CD8-positive, alpha-beta memory T cell (primary cell): Measurements from ENCODE around the gene ODR4. TPM values are rescaled to one million over a fixed set of nuclear protein-coding genes. Genes with fewer than 3 reads are reported as not detected.
A peak's percentile ranks its signal among the peaks of the same experiment; 100 is the strongest.
"Not testable (repeated sequence)": the region's sequence is repeated elsewhere in the genome, so short reads cannot be mapped to it uniquely, and the experiment has no call there.

Source experiments
- CTCF ChIA-PET: fragments of 350-600 bp; sonication (Branson Sonifier 250); formaldehyde crosslinking; loops from one replicate; lab custom pipeline; 2021; ENCODE audit warnings: antibody characterized with exemption; lab: Charles Lee
- POLR2A ChIA-PET: fragments of 350-600 bp; sonication (Branson Sonifier 250); formaldehyde crosslinking; loops from one replicate; lab custom pipeline; 2021; ENCODE audit warnings: antibody characterized with exemption; lab: Charles Lee
- DNase-seq, 5 donors: peaks; one replicate each; pipeline versions ENCODE4 v3.0.0 to v3.0.0-alpha.2; 2020 to 2022; ENCODE audit warnings: mixed read lengths in 1 of 5
- H3K27ac ChIP-seq: one replicate; pipeline ENCODE4 v1.7.0; 2013; ENCODE audit warnings: low read depth, mild to moderate bottlenecking, low read length, moderate library complexity
- H3K27me3 ChIP-seq: 2 replicates; pipeline ENCODE4 v1.7.0; 2013; ENCODE audit warnings: low read length, mild to moderate bottlenecking; ENCODE audit not compliant: insufficient read depth, poor library complexity, severe bottlenecking
- H3K36me3 ChIP-seq: 2 replicates; pipeline ENCODE4 v1.7.0; 2013; ENCODE audit warnings: mild to moderate bottlenecking, low read length, moderate library complexity; ENCODE audit not compliant: insufficient read depth
- H3K4me1 ChIP-seq: 2 replicates; pipeline ENCODE4 v1.7.0; 2013; ENCODE audit warnings: mild to moderate bottlenecking, low read length, moderate library complexity; ENCODE audit not compliant: insufficient read depth
- H3K4me3 ChIP-seq: 2 replicates; pipeline ENCODE4 v1.7.0; 2013; ENCODE audit warnings: mild to moderate bottlenecking, low read length
- H3K9me3 ChIP-seq: 2 replicates; pipeline ENCODE4 v1.7.0; 2013; ENCODE audit warnings: mild to moderate bottlenecking, low read length
- H3K27ac Mint-ChIP-seq, 8 donors: one replicate each; pipeline ENCODE4 v1.8.0; 2020 to 2021; ENCODE audit warnings: mixed read lengths in 8 of 8, mild to moderate bottlenecking in 6 of 8, inconsistent platforms in 3 of 8, moderate library complexity in 3 of 8
- H3K27me3 Mint-ChIP-seq, 2 donors: one replicate each; pipeline ENCODE4 v1.8.0; 2020 to 2021; ENCODE audit warnings: mixed read lengths in 2 of 2, mild to moderate bottlenecking in 1 of 2, moderate library complexity in 1 of 2
- H3K36me3 Mint-ChIP-seq, 3 donors: one replicate each; pipeline ENCODE4 v1.8.0; 2020 to 2021; ENCODE audit warnings: mixed read lengths in 3 of 3, inconsistent platforms in 1 of 3, mild to moderate bottlenecking in 1 of 3
- H3K4me1 Mint-ChIP-seq, 3 donors: one replicate each; pipeline ENCODE4 v1.8.0; 2020 to 2021; ENCODE audit warnings: mixed read lengths in 3 of 3, inconsistent platforms in 1 of 3, mild to moderate bottlenecking in 1 of 3
- H3K4me3 Mint-ChIP-seq, 7 donors: one replicate each; pipeline ENCODE4 v1.8.0; 2020 to 2021; ENCODE audit warnings: mixed read lengths in 7 of 7, mild to moderate bottlenecking in 6 of 7, moderate library complexity in 4 of 7, inconsistent platforms in 2 of 7
- H3K9me3 Mint-ChIP-seq, 5 donors: one replicate each; pipeline ENCODE4 v1.8.0; 2020 to 2022; ENCODE audit warnings: mixed read lengths in 5 of 5, mild to moderate bottlenecking in 3 of 5, moderate library complexity in 2 of 5, inconsistent platforms in 1 of 5
- polyA plus RNA-seq: library from polyadenylated mRNA; unstranded; fragments of 300-500 nt; fragmentation: Illumina TruSeq; gene quantifications from one replicate; pipeline ENCODE4 v1.2.3, GENCODE V29; 2021
- total RNA-seq, 2 experiments: library from RNA; stranded (reverse); gene quantifications; one replicate each; pipeline ENCODE4 v1.2.3, GENCODE V29; 2021

The ODR4 gene
- total RNA-seq (10 to 100 TPM; 16.0 to 16.3 TPM), polyA plus RNA-seq (9.9 TPM)

DNA sequence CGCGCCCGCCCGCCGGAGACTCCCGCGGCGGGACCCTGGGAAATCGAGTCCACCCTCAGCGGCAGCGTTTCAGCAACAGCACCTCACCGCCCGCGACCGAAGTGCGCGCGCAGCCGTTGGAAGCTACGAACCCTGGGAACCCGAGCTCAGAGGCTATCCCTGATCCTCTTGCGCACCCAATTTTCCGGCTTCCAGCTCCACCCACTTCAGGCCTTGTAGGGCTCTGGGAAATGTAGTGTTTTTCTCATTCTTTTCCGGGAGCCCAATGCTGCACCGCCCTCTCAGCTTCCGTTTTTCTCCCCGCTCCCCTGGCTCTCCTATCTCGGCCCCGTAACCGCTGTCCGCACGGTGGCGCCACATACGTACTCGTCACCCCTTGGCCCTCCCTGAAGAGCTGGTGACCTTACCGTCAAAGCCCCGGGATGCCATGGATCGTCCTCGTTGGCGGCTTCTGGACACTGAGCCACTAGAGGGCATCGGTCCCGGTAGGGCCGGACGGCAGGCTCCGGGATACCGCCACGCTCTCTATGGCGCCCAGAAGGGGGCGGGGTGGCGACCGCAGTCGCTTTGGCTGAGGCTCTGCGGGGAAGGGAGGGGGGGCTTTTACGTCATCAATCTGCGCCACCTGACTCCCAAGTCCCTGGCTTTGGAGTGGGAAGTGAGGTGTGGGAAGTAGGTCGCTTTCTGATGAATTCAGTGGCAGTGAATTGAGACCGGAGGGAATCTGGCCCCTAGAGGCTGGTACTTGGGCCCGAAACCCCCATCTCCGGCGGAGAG is at the start of gene ODR4, which contains the start of gene TPR:
ODR4 (plus strand) TSS at position 687 of the 777 bp plus-strand sequence. CDS start 3,948 bp downstream, outside the sequence.
TPR (minus strand) TSS at position 102 of the 777 bp plus-strand sequence. CDS start 225 bp downstream, outside the sequence.
- Histone ChIP-seq H3K27me3 (no peaks in the 10 kb centered on the region), H3K4me3 (peak within 1 kb of the TSS; percentile 94), H3K9me3 (no peaks in the 10 kb centered on the region), H3K4me1 (peaks cover 37% of the 10 kb centered on the region), H3K36me3 (peaks cover 15% of the 10 kb centered on the region), H3K27ac (peak within 1 kb of the TSS; percentile 97)
- peaks cover 3 to 49% (median 11%) of the 10 kb centered on the region in 3 donors for H3K36me3 Mint-ChIP-seq
- ChIA-PET POLR2A (interaction anchor here (0.6 to 1.2 kb wide), 4 partner anchors 9 to 1218 kb away, joined by 3 to 5 read pairs (median 4); partner anchors contain the start of genes SWT1 and TRMT1L), CTCF (interaction anchor here (0.7 to 1.5 kb wide), 16 partner anchors 9 to 71 kb away, joined by 3 to 11 read pairs (median 4); no protein-coding TSS in a partner anchor)
- H3K27ac Mint-ChIP-seq, result peak within 1 kb of the TSS; percentile 94 to 100 (median 98)
- peaks cover 0 to 5% of the 10 kb centered on the region in 2 donors for H3K27me3 Mint-ChIP-seq
- peaks cover 48 to 70% (median 63%) of the 10 kb centered on the region in 3 donors for H3K4me1 Mint-ChIP-seq
- H3K9me3 Mint-ChIP-seq, result peaks cover 0 to 2% (median 0%) of the 10 kb centered on the region in 5 donors
- peak within 1 kb of the TSS; percentile 92 to 99 (median 97) for H3K4me3 Mint-ChIP-seq
- DNase-seq, result peak; percentile 95 to 98 (median 97)

DNA sequence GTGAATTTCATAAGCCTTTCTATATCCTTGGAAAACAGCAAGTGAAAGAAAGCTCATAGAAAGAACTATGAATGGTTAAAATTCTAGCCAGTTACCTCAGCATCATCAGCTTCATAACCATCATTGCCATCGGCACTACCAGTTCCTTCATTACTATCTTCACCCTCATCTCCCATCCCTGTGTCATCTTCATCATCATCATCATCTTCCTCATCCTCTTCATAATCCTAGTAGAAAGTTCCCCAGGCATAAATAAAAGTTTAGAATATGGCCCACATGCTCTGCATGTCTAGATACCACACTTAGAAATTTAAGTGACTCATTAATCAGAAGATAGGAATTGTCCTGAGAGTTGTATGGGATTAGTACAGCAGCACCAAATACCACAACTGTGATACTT is 49.6 kb upstream of the ODR4 start:
- Mint-ChIP-seq H3K9me3 (no peaks in the 10 kb centered on the region), H3K36me3 (peaks cover 7 to 82% (median 42%) of the 10 kb centered on the region in 3 donors), H3K27ac (peak overlapping the region in 3 of 8 donors; percentile 4 to 47 (median 5)), H3K4me1 (peaks cover 2 to 25% (median 8%) of the 10 kb centered on the region in 3 donors), H3K27me3 (no peaks in the 10 kb centered on the region), H3K4me3 (no peak overlapping the region)
- Histone ChIP-seq H3K27me3 (no peaks in the 10 kb centered on the region), H3K36me3 (peaks cover 55% of the 10 kb centered on the region), H3K9me3 (no peaks in the 10 kb centered on the region), H3K4me3 (no peak overlapping the region), H3K27ac (no peak overlapping the region), H3K4me1 (no peaks in the 10 kb centered on the region)
- ChIA-PET CTCF (interaction anchor here (1.6 kb wide), 1 partner anchor 22 kb away, joined by 3 read pairs; no protein-coding TSS in a partner anchor), POLR2A (no interaction called here)
- no peak for DNase-seq

GRCh38 chr1:186327331-186327730 is 48.3 kb upstream of the ODR4 start:
- Histone ChIP-seq H3K36me3 (peaks cover 53% of the 10 kb centered on the region), H3K4me1 (no peaks in the 10 kb centered on the region), H3K27me3 (no peaks in the 10 kb centered on the region), H3K27ac (no peak overlapping the region), H3K9me3 (no peaks in the 10 kb centered on the region), H3K4me3 (no peak overlapping the region)
- ChIA-PET POLR2A (no interaction called here), CTCF (interaction anchor here (1.8 kb wide), 1 partner anchor 48 kb away, joined by 4 read pairs; the partner anchor contains the start of gene TPR)
- Mint-ChIP-seq H3K27ac (peak overlapping the region in 2 of 8 donors; percentile 15 to 48), H3K4me3 (no peak overlapping the region), H3K36me3 (peaks cover 7 to 81% (median 36%) of the 10 kb centered on the region in 3 donors), H3K27me3 (no peaks in the 10 kb centered on the region), H3K4me1 (peaks cover 2 to 19% (median 8%) of the 10 kb centered on the region in 3 donors), H3K9me3 (no peaks in the 10 kb centered on the region)
- DNase-seq, result no peak

- no peak overlapping the region for H3K4me3 Mint-ChIP-seq
- peak overlapping the region in 2 of 8 donors; percentile 17 to 41 for H3K27ac Mint-ChIP-seq
- no peaks in the 10 kb centered on the region for H3K4me1 ChIP-seq
- no peak overlapping the region for H3K27ac ChIP-seq
- H3K9me3 ChIP-seq, result no peaks in the 10 kb centered on the region
- H3K4me1 Mint-ChIP-seq, result peaks cover 2 to 10% (median 8%) of the 10 kb centered on the region in 3 donors
- H3K27me3 ChIP-seq, result no peaks in the 10 kb centered on the region
- H3K27me3 Mint-ChIP-seq, result no peaks in the 10 kb centered on the region
- POLR2A ChIA-PET, result no interaction called here
- peaks cover 73% of the 10 kb centered on the region for H3K36me3 ChIP-seq
- DNase-seq, result no peak
- peaks cover 14 to 84% (median 40%) of the 10 kb centered on the region in 3 donors for H3K36me3 Mint-ChIP-seq
- H3K4me3 ChIP-seq, result no peak overlapping the region
- CTCF ChIA-PET, result interaction anchor here (2.4 kb wide), 1 partner anchor 32 kb away, joined by 6 read pairs; no protein-coding TSS in a partner anchor
- no peaks in the 10 kb centered on the region for H3K9me3 Mint-ChIP-seq
These were observed 44.9 kb upstream of the ODR4 start for GRCh38 chr1:186330758-186331157.

DNA sequence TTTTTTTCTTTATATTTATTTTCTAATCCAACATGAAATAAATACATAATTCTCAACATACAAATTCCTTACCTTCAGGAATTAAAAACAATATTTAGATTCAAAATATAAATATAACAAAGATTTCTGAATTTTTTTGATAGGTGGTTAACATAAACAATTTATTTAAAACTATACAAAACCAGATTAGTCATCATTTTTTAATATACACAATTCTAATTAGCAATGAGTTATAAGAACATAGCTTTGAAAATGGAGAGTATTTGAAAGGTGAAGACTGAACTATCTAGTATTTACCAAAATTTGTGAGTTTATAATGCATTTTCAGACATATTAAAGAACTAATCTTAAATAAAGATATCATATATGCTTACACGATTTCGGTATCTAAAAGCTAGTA is 38.1 kb upstream of the ODR4 start:
- Histone ChIP-seq H3K27me3 (no peaks in the 10 kb centered on the region), H3K4me1 (no peaks in the 10 kb centered on the region), H3K36me3 (peaks cover 65% of the 10 kb centered on the region), H3K9me3 (no peaks in the 10 kb centered on the region), H3K27ac (no peak overlapping the region), H3K4me3 (no peak overlapping the region)
- no peak for DNase-seq
- Mint-ChIP-seq H3K36me3 (peaks cover 18 to 86% (median 43%) of the 10 kb centered on the region in 3 donors), H3K27me3 (no peaks in the 10 kb centered on the region), H3K27ac (no peak overlapping the region), H3K9me3 (no peaks in the 10 kb centered on the region), H3K4me1 (no peaks in the 10 kb centered on the region), H3K4me3 (no peak overlapping the region)
- ChIA-PET CTCF (interaction anchor here (1.8 kb wide), 1 partner anchor 38 kb away, joined by 6 read pairs; the partner anchor contains the start of genes ODR4 and TPR), POLR2A (no interaction called here)

DNA sequence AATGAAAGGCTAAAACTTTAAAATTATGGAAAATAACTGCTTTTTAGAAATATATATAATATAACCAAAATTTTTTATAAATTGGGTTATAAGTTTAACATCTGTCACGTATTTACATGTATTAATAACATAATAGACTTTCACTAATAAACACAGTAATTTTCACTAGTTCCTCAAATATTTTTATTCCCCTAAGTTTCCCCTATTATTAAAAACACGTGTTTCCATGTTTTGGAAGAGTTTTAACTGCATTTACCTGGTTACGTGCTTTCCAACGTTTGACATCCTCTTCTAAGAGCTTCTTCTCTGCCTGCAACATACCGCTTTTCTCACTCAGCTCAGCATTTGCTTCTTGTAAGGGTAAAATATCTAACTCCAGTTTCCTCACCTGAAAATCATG is 34.9 kb upstream of the ODR4 start:
- H3K4me1 ChIP-seq, result no peaks in the 10 kb centered on the region
- H3K36me3 ChIP-seq, result peaks cover 60% of the 10 kb centered on the region

DNA sequence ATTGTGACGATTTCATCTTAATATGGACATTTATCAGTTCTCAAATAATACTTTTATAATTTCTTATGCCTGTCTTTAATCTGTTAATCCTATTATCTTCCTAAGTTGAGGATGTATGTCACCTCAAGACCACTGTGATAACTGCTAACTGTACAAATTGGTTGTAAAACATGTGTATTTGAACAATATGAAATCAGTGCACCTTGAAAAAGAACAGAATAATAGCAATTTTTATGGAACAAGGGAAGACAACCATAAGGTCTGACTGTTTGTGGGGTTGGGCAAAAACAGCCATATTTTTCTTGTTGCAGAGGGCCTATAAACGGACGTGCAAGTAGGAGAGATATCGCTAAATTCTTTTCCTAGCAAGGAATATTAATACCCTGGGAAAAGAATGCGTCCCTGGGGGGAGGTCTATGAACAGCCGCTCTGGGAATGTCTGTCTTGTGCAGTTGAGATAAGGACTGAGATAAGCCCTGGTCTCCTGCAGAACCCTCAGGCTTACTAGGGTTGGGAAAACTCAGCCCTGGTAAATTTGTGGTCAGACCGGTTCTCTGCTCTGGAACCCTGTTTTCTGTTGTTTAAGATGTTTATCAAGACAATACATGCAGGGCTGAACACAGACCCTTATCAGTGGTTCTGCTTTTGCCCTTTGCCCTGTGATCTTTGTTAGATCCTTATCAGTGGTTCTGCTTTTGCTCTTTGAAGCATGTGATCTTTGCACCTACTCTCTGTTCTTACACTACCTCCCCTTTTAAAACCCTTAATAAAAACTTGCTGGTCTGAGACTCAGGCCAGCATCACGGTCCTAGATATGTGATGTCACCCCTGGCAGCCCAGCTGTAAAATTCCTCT is 27.6 kb upstream of the ODR4 start:
- DNase-seq, H3K4me1 Mint-ChIP-seq, H3K27me3 ChIP-seq, H3K4me3 ChIP-seq, H3K27me3 Mint-ChIP-seq, POLR2A ChIA-PET, H3K27ac ChIP-seq, H3K9me3 ChIP-seq, H3K4me3 Mint-ChIP-seq, H3K4me1 ChIP-seq, H3K9me3 Mint-ChIP-seq: not testable (repeated sequence)
- peak overlapping the region in 2 of 8 donors; percentile 67 to 73 for H3K27ac Mint-ChIP-seq
- H3K36me3 Mint-ChIP-seq, result peaks cover 12 to 85% (median 45%) of the 10 kb centered on the region in 3 donors
- H3K36me3 ChIP-seq, result peaks cover 66% of the 10 kb centered on the region
- CTCF ChIA-PET, result interaction anchor here (0.9 kb wide), 1 partner anchor 9 kb away, joined by 3 read pairs; no protein-coding TSS in a partner anchor

More for the DNA sequence above, 34.9 kb upstream of the ODR4 start:
- H3K27me3 ChIP-seq, result no peaks in the 10 kb centered on the region
- Mint-ChIP-seq H3K9me3 (no peaks in the 10 kb centered on the region), H3K27me3 (no peaks in the 10 kb centered on the region), H3K4me3 (no peak overlapping the region), H3K4me1 (no peaks in the 10 kb centered on the region), H3K27ac (peak overlapping the region in 2 of 8 donors; percentile 3 to 6), H3K36me3 (peaks cover 17 to 84% (median 42%) of the 10 kb centered on the region in 3 donors)
- ChIA-PET POLR2A (no interaction called here), CTCF (no interaction called here)
- no peak overlapping the region for H3K4me3 ChIP-seq
- H3K9me3 ChIP-seq, result no peaks in the 10 kb centered on the region
- H3K27ac ChIP-seq, result no peak overlapping the region
- no peak for DNase-seq
